Mesenchymal stem cell (in vitro differentiated cells and primary cell): ENCODE results near the gene KCNC1.

Experiments used
- DNase-seq: peaks from one replicate; pipeline ENCODE4 v3.0.0-alpha.2; 2013
- H2AFZ ChIP-seq: one replicate; pipeline ENCODE4 v1.6.1; 2013; ENCODE audit warnings: low read depth, mild to moderate bottlenecking, control low read depth, inconsistent platforms, low read length, moderate library complexity
- H2AK5ac ChIP-seq: 2 replicates; pipeline ENCODE4 v1.6.1; 2013; ENCODE audit warnings: low read length, moderate library complexity, mild to moderate bottlenecking, inconsistent platforms; ENCODE audit not compliant: severe bottlenecking
- H2BK120ac ChIP-seq: one replicate; pipeline ENCODE4 v1.6.1; 2013; ENCODE audit warnings: low read depth, mild to moderate bottlenecking, inconsistent platforms, low read length, moderate library complexity
- H2BK12ac ChIP-seq, 2 experiments: one replicate each; pipeline ENCODE4 v1.6.1; 2013; ENCODE audit warnings: inconsistent platforms in 2 of 2, low read length in 2 of 2, mild to moderate bottlenecking in 2 of 2, moderate library complexity in 2 of 2, control low read depth in 1 of 2
- H2BK15ac ChIP-seq: one replicate; pipeline ENCODE4 v1.6.1; 2013; ENCODE audit warnings: mild to moderate bottlenecking, low read depth, inconsistent platforms; ENCODE audit not compliant: poor library complexity, severe bottlenecking
- H2BK5ac ChIP-seq: 2 replicates; pipeline ENCODE4 v1.6.1; 2013; ENCODE audit warnings: low read depth, mild to moderate bottlenecking, low read length, control low read depth, inconsistent platforms; ENCODE audit not compliant: poor library complexity, severe bottlenecking
- H3K14ac ChIP-seq, 2 experiments: one replicate each; pipeline ENCODE4 v1.6.1; 2013; ENCODE audit warnings: inconsistent platforms in 2 of 2, low read length in 2 of 2, control low read depth in 1 of 2, mild to moderate bottlenecking in 1 of 2, moderate library complexity in 1 of 2
- H3K18ac ChIP-seq, 2 experiments: one replicate each; pipeline ENCODE4 v1.6.1; 2013; ENCODE audit warnings: inconsistent platforms in 2 of 2, low read length in 2 of 2, control low read depth in 1 of 2, low read depth in 1 of 2, mild to moderate bottlenecking in 1 of 2
- H3K23ac ChIP-seq, 2 experiments: one replicate each; pipeline ENCODE4 v1.6.1; 2013; ENCODE audit warnings: inconsistent platforms in 2 of 2, low read length in 2 of 2, mild to moderate bottlenecking in 2 of 2, moderate library complexity in 2 of 2, control low read depth in 1 of 2
- H3K27ac ChIP-seq: 2 replicates; pipeline ENCODE4 v1.5.1; 2013; ENCODE audit warnings: mild to moderate bottlenecking, moderate library complexity, low read length, control low read depth, inconsistent platforms; ENCODE audit not compliant: poor library complexity, severe bottlenecking
- H3K27me3 ChIP-seq, 2 experiments: 2 replicates each; pipeline versions ENCODE4 v1.6.1 to v1.7.0; 2013; ENCODE audit warnings: low read length in 2 of 2, mild to moderate bottlenecking in 2 of 2, moderate library complexity in 2 of 2, control low read depth in 1 of 2, inconsistent platforms in 1 of 2; ENCODE audit not compliant: control insufficient read depth in 1 of 2, insufficient read depth in 1 of 2
- H3K36me3 ChIP-seq, 2 experiments: 2 replicates each; pipeline versions ENCODE4 v1.6.1 to v1.7.0; 2013; ENCODE audit warnings: low read length in 2 of 2, control low read depth in 1 of 2, inconsistent platforms in 1 of 2, low read depth in 1 of 2, mild to moderate bottlenecking in 1 of 2; ENCODE audit not compliant: insufficient read depth in 2 of 2, control insufficient read depth in 1 of 2
- H3K4ac ChIP-seq, 2 experiments: one replicate each; pipeline ENCODE4 v1.6.1; 2013; ENCODE audit warnings: inconsistent platforms in 2 of 2, low read length in 2 of 2, mild to moderate bottlenecking in 2 of 2, moderate library complexity in 2 of 2, control low read depth in 1 of 2, low read depth in 1 of 2
- H3K4me1 ChIP-seq: 2 replicates; pipeline ENCODE4 v1.6.1; 2013; ENCODE audit warnings: low read depth, low read length, control low read depth; ENCODE audit not compliant: control insufficient read depth, insufficient read depth
- H3K4me2 ChIP-seq: 2 replicates; pipeline ENCODE4 v1.6.1; 2013; ENCODE audit warnings: low read length, mild to moderate bottlenecking, inconsistent platforms; ENCODE audit not compliant: poor library complexity, severe bottlenecking
- H3K4me3 ChIP-seq, 2 experiments: 2 replicates each; pipeline versions ENCODE4 v1.5.1 to v1.7.0; 2013; ENCODE audit warnings: low read length in 2 of 2, mild to moderate bottlenecking in 2 of 2, control low read depth in 1 of 2, low read depth in 1 of 2; ENCODE audit not compliant: insufficient read depth in 1 of 2
- H3K79me1 ChIP-seq: replicated peaks from 2 replicates; pipeline ENCODE4 v1.6.1; 2013; ENCODE audit warnings: mild to moderate bottlenecking, control low read depth, low read length, inconsistent platforms; ENCODE audit not compliant: poor library complexity, severe bottlenecking
- H3K9ac ChIP-seq: 2 replicates; pipeline ENCODE4 v1.7.0; 2013; ENCODE audit warnings: mild to moderate bottlenecking, low read length, moderate library complexity
- H3K9me3 ChIP-seq: 2 replicates; pipeline ENCODE4 v1.7.0; 2013; ENCODE audit warnings: mild to moderate bottlenecking, low read length; ENCODE audit not compliant: control insufficient read depth
- H4K8ac ChIP-seq: one replicate; pipeline ENCODE4 v1.6.1; 2013; ENCODE audit warnings: inconsistent platforms, mild to moderate bottlenecking, low read length, moderate library complexity
- H4K91ac ChIP-seq: one replicate; pipeline ENCODE4 v1.6.1; 2013; ENCODE audit warnings: mild to moderate bottlenecking, low read length, inconsistent platforms
- WGBS: methylation state at CpG from one replicate; pipeline ENCODE4 v1.1.7; 2013; ENCODE audit warnings: mixed read lengths; 5-methylcytosine and 5-hydroxymethylcytosine counted together

Gene KCNC1

DNA sequence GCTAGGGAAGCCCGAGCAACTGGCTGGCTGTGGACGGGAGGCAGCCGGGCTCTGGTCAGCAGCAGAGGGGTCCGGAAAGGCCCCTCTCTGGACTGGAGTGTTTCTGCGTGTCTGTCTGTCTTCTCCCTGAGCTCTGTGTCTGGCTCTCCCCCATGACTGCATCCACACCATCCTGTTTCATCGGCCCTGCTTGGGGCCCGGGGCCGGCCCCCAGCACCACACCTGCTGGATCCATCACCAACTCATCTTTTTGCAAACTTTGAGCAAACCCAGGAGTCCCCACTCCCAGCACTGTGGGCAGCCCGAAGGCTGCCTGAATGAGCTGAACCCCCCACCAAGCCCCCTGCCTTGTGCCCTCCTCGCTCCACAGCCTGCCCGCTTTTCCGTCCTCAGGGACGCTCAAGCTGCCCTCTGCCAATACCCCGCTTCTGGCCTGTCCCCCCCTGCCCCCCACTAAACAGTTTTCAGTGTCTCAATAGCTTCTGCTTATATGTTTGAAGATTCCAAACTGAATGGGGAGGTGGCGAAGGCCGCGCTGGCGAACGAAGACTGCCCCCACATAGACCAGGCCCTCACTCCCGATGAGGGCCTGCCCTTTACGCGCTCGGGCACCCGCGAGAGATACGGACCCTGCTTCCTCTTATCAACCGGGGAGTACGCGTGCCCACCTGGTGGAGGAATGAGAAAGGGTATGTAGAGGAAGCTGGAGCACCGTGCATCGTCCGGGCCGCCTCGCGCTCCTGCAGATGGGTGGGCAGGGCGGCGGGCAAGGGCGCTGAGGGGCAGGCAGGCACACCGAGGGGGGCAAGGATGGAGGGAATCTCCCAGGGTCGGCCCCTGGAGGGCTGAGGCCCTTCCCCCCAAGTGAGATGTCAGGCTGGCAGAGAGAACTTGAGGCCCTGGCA, 44.6 kb downstream of the KCNC1 start:
- DNase-seq: no peak
- no peak overlapping the region for H2AK5ac ChIP-seq
- no peak overlapping the region for H3K9ac ChIP-seq
- WGBS: 95% methylated on average over 39 of the region's 40 CpGs
- H2BK5ac ChIP-seq: no peak overlapping the region
- H2AFZ ChIP-seq: no peak overlapping the region
- H4K8ac ChIP-seq: no peak overlapping the region
- H2BK12ac ChIP-seq: no peak overlapping the region
- H2BK120ac ChIP-seq: no peak overlapping the region
- no peak overlapping the region for H4K91ac ChIP-seq
- no peak overlapping the region for H3K18ac ChIP-seq
- no peaks in the 10 kb centered on the region for H3K79me1 ChIP-seq
- H3K4me1 ChIP-seq: no peaks in the 10 kb centered on the region
- no peaks in the 10 kb centered on the region for H3K9me3 ChIP-seq
- no peak overlapping the region for H2BK15ac ChIP-seq
- H3K27me3 ChIP-seq: peaks cover 0 to 14% of the 10 kb centered on the region in 2 experiments
- H3K36me3 ChIP-seq: no peaks in the 10 kb centered on the region
- H3K4ac ChIP-seq: no peak overlapping the region
- no peak overlapping the region for H3K4me2 ChIP-seq
- no peak overlapping the region for H3K23ac ChIP-seq
- no peak overlapping the region for H3K4me3 ChIP-seq
- no peak overlapping the region for H3K14ac ChIP-seq
- H3K27ac ChIP-seq: no peak overlapping the region

DNA sequence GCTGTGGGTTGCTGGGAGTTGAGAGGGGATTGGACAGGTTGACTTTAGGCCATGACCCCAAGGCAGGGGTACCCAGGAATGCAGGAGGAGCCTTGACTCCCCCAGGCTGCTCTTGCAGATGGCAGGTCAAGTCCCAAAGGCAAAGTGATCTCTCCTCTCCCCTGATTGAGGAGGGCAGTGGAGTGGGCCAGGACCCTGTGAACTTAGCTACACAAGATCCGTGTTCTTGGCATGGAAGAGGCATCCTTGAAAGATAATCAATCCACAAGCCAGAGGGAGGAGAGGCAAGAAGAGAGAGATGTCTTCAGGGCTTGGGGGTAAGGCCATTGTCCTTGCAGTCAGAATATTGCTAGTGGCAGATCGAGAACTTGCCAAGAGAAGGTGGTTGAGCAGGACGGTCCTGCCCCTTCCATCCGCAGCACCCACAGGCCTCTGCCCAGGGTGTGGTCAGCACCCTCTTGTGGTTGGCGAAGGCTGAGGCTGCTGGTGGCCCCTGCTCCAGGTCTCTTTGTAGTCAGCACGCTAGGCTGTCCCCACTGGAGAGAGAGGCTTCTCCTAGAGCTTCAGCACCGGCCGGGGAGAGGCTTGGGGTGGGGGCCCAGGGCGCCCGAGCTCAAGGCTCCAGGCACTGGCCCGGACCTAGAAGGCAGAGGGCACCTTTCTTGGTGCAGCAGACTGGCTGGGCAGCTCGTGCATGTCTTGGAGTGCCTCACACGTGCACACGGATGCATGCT, 45.4 kb downstream of the KCNC1 start:
- Histone ChIP-seq H3K4me1 (no peaks in the 10 kb centered on the region), H3K4me2 (no peak overlapping the region), H3K27ac (no peak overlapping the region), H3K4ac (no peak overlapping the region), H2BK12ac (no peak overlapping the region), H2BK5ac (no peak overlapping the region), H3K27me3 (peaks cover 0 to 14% of the 10 kb centered on the region in 2 experiments), H2BK120ac (no peak overlapping the region), H4K91ac (no peak overlapping the region), H2BK15ac (no peak overlapping the region), H3K9ac (no peak overlapping the region), H4K8ac (no peak overlapping the region), H3K14ac (no peak overlapping the region), H2AK5ac (no peak overlapping the region), H3K9me3 (no peaks in the 10 kb centered on the region), H3K18ac (no peak overlapping the region), H3K79me1 (no peaks in the 10 kb centered on the region), H2AFZ (no peak overlapping the region), H3K4me3 (no peak overlapping the region), H3K36me3 (no peaks in the 10 kb centered on the region), H3K23ac (no peak overlapping the region)
- WGBS: 86% methylated on average over 14 of the region's 14 CpGs
- DNase-seq: no peak

DNA sequence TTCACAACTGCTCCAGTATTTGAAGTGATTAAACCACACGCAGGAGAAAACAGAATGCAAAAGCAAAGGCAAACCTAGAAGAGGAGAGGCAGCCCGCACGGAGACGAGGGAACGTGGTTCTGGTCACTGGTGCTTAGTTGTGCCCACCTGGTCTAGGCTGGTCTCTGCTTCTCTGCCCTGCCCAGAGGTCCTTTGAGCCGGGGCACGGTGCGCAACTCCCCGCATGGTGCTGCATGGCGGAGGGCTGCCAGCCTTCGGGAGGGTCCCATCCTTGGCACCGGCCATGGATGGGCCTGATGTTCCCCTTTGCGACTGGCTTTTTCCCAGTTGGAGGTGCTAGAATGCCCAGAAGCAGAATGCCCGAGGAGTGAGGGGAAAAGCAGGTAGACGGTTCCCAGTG, 46.1 kb downstream of the KCNC1 start:
- WGBS: 93% methylated on average over 15 of the region's 15 CpGs

DNA sequence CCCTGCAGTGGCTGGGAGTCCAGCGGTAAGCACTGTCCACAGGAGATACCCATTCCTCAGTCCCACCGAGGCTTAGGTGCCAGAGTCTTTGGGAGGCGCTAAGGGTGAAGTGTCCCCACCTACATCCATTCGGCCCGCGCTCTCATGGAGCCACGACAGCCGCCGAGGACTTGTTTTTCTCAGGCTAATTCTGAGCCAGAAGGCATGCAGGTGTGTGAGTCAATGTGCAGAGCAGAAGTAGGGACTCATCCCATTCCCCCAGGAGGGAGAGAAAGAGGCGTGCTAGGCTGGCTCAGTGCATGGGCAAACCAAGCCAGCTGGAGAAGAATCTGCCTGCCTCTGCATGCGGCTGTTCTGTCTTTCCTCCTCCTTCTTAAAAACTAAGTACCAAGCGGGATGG, 46.6 kb downstream of the KCNC1 start:
- H3K4me3 ChIP-seq: no peak overlapping the region
- no peak for DNase-seq
- no peak overlapping the region for H2BK5ac ChIP-seq

More for the DNA sequence above, 46.1 kb downstream of the KCNC1 start:
- Histone ChIP-seq H3K4me1 (no peaks in the 10 kb centered on the region), H2AFZ (no peak overlapping the region), H3K18ac (no peak overlapping the region), H3K9ac (no peak overlapping the region), H2BK120ac (no peak overlapping the region), H2BK15ac (no peak overlapping the region), H2BK12ac (no peak overlapping the region), H3K79me1 (no peaks in the 10 kb centered on the region), H3K4me3 (no peak overlapping the region), H3K4me2 (no peak overlapping the region), H4K8ac (no peak overlapping the region), H3K4ac (no peak overlapping the region), H3K23ac (no peak overlapping the region), H3K9me3 (no peaks in the 10 kb centered on the region), H2BK5ac (no peak overlapping the region), H3K27ac (no peak overlapping the region), H2AK5ac (no peak overlapping the region), H3K14ac (no peak overlapping the region), H3K27me3 (peaks cover 0 to 14% of the 10 kb centered on the region in 2 experiments), H4K91ac (no peak overlapping the region), H3K36me3 (no peaks in the 10 kb centered on the region)
- no peak for DNase-seq

More for the DNA sequence above, 46.6 kb downstream of the KCNC1 start:
- H2AK5ac ChIP-seq: no peak overlapping the region
- H3K4me1 ChIP-seq: no peaks in the 10 kb centered on the region
- H4K8ac ChIP-seq: no peak overlapping the region
- no peak overlapping the region for H2BK120ac ChIP-seq
- no peak overlapping the region for H2BK15ac ChIP-seq
- no peaks in the 10 kb centered on the region for H3K9me3 ChIP-seq
- H3K79me1 ChIP-seq: no peaks in the 10 kb centered on the region
- H3K18ac ChIP-seq: no peak overlapping the region
- H4K91ac ChIP-seq: no peak overlapping the region
- 86% methylated on average over 10 of the region's 12 CpGs for WGBS
- H3K23ac ChIP-seq: no peak overlapping the region
- H3K27me3 ChIP-seq: peaks cover 0 to 14% of the 10 kb centered on the region in 2 experiments
- no peak overlapping the region for H3K27ac ChIP-seq
- no peak overlapping the region for H3K14ac ChIP-seq
- H3K36me3 ChIP-seq: peaks cover 0 to 2% of the 10 kb centered on the region in 2 experiments
- no peak overlapping the region for H2BK12ac ChIP-seq
- no peak overlapping the region for H3K4me2 ChIP-seq
- H3K4ac ChIP-seq: no peak overlapping the region
- H3K9ac ChIP-seq: no peak overlapping the region
- no peak overlapping the region for H2AFZ ChIP-seq
